Astrocyte (in vitro differentiated cells and primary cell): ENCODE data around the gene DLGAP1. TPM values are rescaled to one million over a fixed set of nuclear protein-coding genes. Genes with fewer than 3 reads are reported as not detected.

Experiments used
- DNase-seq: peaks from one replicate; pipeline ENCODE4 v3.0.0-alpha.2; 2010; ENCODE audit warnings: low read depth
- FAIRE-seq: peaks from 2 replicates; lab custom pipeline; 2011; peaks lifted over from hg19 to GRCh38; lab: Jason Lieb, UNC
- H2AFZ ChIP-seq: 2 replicates; pipeline ENCODE4 v1.6.0; 2012; ENCODE audit warnings: low read depth, low read length, inconsistent platforms
- H3K27ac ChIP-seq: 2 replicates; pipeline ENCODE4 v1.5.1; 2011; ENCODE audit warnings: low read depth, low read length, inconsistent platforms
- H3K27me3 ChIP-seq: 2 replicates; pipeline ENCODE4 v1.6.0; 2011; ENCODE audit warnings: low read length, inconsistent platforms; ENCODE audit not compliant: insufficient read depth
- H3K36me3 ChIP-seq: 2 replicates; pipeline ENCODE4 v1.5.1; 2011; ENCODE audit warnings: low read length, inconsistent platforms; ENCODE audit not compliant: insufficient read depth
- H3K4me1 ChIP-seq: 2 replicates; pipeline ENCODE4 v1.5.1; 2011; ENCODE audit warnings: low read length, inconsistent platforms; ENCODE audit not compliant: insufficient read depth
- H3K4me2 ChIP-seq: 2 replicates; pipeline ENCODE4 v1.6.0; 2012; ENCODE audit warnings: low read length, inconsistent platforms
- H3K4me3 ChIP-seq: 2 replicates; pipeline ENCODE4 v1.5.1; 2011; ENCODE audit warnings: low read depth, mild to moderate bottlenecking, low read length, inconsistent platforms; ENCODE audit not compliant: insufficient read depth
- H3K79me2 ChIP-seq: 2 replicates; pipeline ENCODE4 v1.6.0; 2012; ENCODE audit warnings: mild to moderate bottlenecking, low read length, inconsistent platforms; ENCODE audit not compliant: insufficient read depth
- H3K9ac ChIP-seq: 2 replicates; pipeline ENCODE4 v1.6.0; 2012; ENCODE audit warnings: mild to moderate bottlenecking, low read length, inconsistent platforms
- H3K9me3 ChIP-seq: 2 replicates; pipeline ENCODE4 v1.5.1; 2012; ENCODE audit warnings: low read depth, mild to moderate bottlenecking, low read length, inconsistent platforms; ENCODE audit not compliant: insufficient read depth
- H4K20me1 ChIP-seq: 2 replicates; pipeline ENCODE4 v1.6.0; 2012; ENCODE audit warnings: low read length, inconsistent platforms; ENCODE audit not compliant: insufficient read depth
- H3K27ac Mint-ChIP-seq: one replicate; pipeline ENCODE4 v1.8.0; 2021; ENCODE audit warnings: mild to moderate bottlenecking, mixed read lengths; ENCODE audit not compliant: unreplicated experiment
- H3K27me3 Mint-ChIP-seq: one replicate; pipeline ENCODE4 v1.8.0; 2021; ENCODE audit warnings: low read depth, mixed read lengths; ENCODE audit not compliant: unreplicated experiment
- H3K36me3 Mint-ChIP-seq: one replicate; pipeline ENCODE4 v1.8.0; 2021; ENCODE audit warnings: low read depth, mixed read lengths; ENCODE audit not compliant: unreplicated experiment
- H3K4me1 Mint-ChIP-seq: one replicate; pipeline ENCODE4 v1.8.0; 2021; ENCODE audit warnings: low read depth, mixed read lengths; ENCODE audit not compliant: unreplicated experiment
- H3K4me3 Mint-ChIP-seq: one replicate; pipeline ENCODE4 v1.8.0; 2021; ENCODE audit warnings: mild to moderate bottlenecking, moderate library complexity, mixed read lengths; ENCODE audit not compliant: unreplicated experiment
- H3K9me3 Mint-ChIP-seq: one replicate; pipeline ENCODE4 v1.8.0; 2021; ENCODE audit warnings: mild to moderate bottlenecking, mixed read lengths; ENCODE audit not compliant: unreplicated experiment
- EZH2 ChIP-seq: IDR thresholded peaks from 2 replicates; pipeline ENCODE4 v1.6.1; 2012; ENCODE audit warnings: mild to moderate bottlenecking, low read length, inconsistent platforms; ENCODE audit not compliant: insufficient read depth
- total RNA-seq: library from RNA; stranded (reverse); gene quantifications from 2 replicates; pipeline ENCODE4 v1.2.1, GENCODE V29; 2021
- TF ChIP-seq, protein P1 (sequence below): IDR thresholded peaks from 2 replicates; pipeline ENCODE4 v1.5.1; 2011; ENCODE audit warnings: low read depth, mild to moderate bottlenecking, inconsistent platforms, low read length, moderate library complexity; ENCODE audit not compliant: insufficient read depth

Gene DLGAP1
- total RNA-seq, 1 donor from 2014 or later, result 2.3 TPM

DNA sequence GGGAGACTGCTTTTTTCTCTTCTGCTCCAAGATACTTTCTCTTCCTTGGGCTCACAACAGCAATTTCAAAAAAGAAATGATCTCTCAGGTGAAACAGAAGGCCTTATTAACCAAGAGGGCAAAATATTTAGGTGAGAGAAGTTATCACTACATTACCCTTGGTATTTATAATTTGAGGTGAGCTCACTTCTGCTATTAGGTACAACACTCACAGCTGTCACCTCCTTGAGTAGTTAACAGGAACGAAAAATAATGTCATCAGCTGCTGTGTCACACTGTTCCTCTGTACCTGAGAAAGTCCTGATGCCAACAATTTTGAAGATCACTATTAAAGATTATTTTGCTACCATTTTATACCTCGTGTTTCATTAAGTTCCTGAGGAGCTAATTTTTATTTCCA, 205.0 kb downstream of the DLGAP1 start:
- Mint-ChIP-seq H3K4me3 (no peak overlapping the region), H3K9me3 (no peaks in the 10 kb centered on the region), H3K36me3 (no peaks in the 10 kb centered on the region), H3K4me1 (no peaks in the 10 kb centered on the region), H3K27ac (no peak overlapping the region), H3K27me3 (peaks cover 5% of the 10 kb centered on the region)
- Histone ChIP-seq H3K4me3 (no peak overlapping the region), H3K4me1 (no peaks in the 10 kb centered on the region), H3K9me3 (no peaks in the 10 kb centered on the region), H3K4me2 (no peak overlapping the region), H3K79me2 (no peaks in the 10 kb centered on the region), H2AFZ (no peak overlapping the region), H3K36me3 (no peaks in the 10 kb centered on the region), H3K27me3 (no peaks in the 10 kb centered on the region), H4K20me1 (no peaks in the 10 kb centered on the region), H3K27ac (no peak overlapping the region), H3K9ac (no peak overlapping the region)
- DNase-seq (no peak), FAIRE-seq (no peak)
- TF ChIP-seq, protein P1, sequence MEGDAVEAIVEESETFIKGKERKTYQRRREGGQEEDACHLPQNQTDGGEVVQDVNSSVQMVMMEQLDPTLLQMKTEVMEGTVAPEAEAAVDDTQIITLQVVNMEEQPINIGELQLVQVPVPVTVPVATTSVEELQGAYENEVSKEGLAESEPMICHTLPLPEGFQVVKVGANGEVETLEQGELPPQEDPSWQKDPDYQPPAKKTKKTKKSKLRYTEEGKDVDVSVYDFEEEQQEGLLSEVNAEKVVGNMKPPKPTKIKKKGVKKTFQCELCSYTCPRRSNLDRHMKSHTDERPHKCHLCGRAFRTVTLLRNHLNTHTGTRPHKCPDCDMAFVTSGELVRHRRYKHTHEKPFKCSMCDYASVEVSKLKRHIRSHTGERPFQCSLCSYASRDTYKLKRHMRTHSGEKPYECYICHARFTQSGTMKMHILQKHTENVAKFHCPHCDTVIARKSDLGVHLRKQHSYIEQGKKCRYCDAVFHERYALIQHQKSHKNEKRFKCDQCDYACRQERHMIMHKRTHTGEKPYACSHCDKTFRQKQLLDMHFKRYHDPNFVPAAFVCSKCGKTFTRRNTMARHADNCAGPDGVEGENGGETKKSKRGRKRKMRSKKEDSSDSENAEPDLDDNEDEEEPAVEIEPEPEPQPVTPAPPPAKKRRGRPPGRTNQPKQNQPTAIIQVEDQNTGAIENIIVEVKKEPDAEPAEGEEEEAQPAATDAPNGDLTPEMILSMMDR, result no peak
- TF ChIP-seq EZH2, result no peak

DNA sequence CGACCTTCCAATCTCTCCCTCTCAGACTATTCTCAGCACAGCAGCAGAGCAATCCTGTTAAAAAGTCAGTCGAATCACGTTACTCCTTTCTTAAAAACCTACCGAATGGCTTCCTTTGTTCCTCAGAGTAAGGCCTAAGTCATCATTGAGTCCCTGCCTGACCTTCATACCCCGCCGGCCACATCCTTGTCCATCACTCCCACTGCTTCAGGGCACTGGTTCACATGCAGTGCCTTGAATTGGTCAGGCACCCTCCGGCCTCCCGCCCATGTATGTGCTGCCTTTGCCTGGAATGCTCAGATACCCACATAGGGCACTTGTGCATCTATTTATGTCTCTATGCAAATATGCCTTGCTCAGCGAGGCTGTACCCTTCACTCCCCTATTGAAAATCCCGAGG, 206.4 kb downstream of the DLGAP1 start:
- no peaks in the 10 kb centered on the region for H3K36me3 ChIP-seq
- H3K9ac ChIP-seq, result no peak overlapping the region
- no peaks in the 10 kb centered on the region for H3K9me3 Mint-ChIP-seq
- H4K20me1 ChIP-seq, result no peaks in the 10 kb centered on the region
- H3K79me2 ChIP-seq, result no peaks in the 10 kb centered on the region
- FAIRE-seq (no peak), DNase-seq (no peak)
- TF ChIP-seq, protein P1, result no peak
- no peak for TF ChIP-seq EZH2
- no peak overlapping the region for H2AFZ ChIP-seq
- H3K27me3 ChIP-seq, result no peaks in the 10 kb centered on the region
- H3K27me3 Mint-ChIP-seq, result peaks cover 5% of the 10 kb centered on the region
- no peaks in the 10 kb centered on the region for H3K4me1 ChIP-seq
- no peak overlapping the region for H3K27ac Mint-ChIP-seq
- H3K4me2 ChIP-seq, result no peak overlapping the region
- no peaks in the 10 kb centered on the region for H3K9me3 ChIP-seq
- H3K27ac ChIP-seq, result no peak overlapping the region
- H3K4me1 Mint-ChIP-seq, result no peaks in the 10 kb centered on the region
- H3K4me3 ChIP-seq, result no peak overlapping the region
- no peaks in the 10 kb centered on the region for H3K36me3 Mint-ChIP-seq
- no peak overlapping the region for H3K4me3 Mint-ChIP-seq

DNA sequence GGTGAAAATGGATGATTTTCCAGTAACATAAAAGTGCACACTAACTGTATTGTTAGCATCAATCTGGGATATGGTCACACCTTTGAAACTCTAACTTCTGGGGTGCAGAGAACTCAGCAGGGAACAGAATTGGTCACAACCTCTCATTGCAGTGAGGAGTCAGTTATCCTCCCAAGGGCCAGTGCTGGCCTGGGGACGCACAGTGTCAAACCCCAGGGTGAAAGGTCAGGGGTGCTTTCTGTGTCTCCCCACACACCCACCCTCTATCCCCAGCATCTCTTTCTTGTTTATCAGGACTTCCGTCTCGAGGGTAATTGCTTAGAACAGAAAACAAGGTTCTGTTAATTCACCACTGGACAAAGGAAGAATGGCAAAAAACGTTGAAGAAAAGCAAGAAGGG, 208.7 kb downstream of the DLGAP1 start:
- Histone ChIP-seq H3K4me2 (no peak overlapping the region), H3K36me3 (no peaks in the 10 kb centered on the region), H3K4me1 (no peaks in the 10 kb centered on the region), H3K4me3 (no peak overlapping the region), H3K79me2 (no peaks in the 10 kb centered on the region), H4K20me1 (no peaks in the 10 kb centered on the region), H3K9ac (no peak overlapping the region), H3K27ac (no peak overlapping the region), H3K9me3 (no peaks in the 10 kb centered on the region), H3K27me3 (no peaks in the 10 kb centered on the region), H2AFZ (no peak overlapping the region)
- Mint-ChIP-seq H3K9me3 (no peaks in the 10 kb centered on the region), H3K27ac (no peak overlapping the region), H3K27me3 (peaks cover 5% of the 10 kb centered on the region), H3K4me1 (no peaks in the 10 kb centered on the region), H3K4me3 (no peak overlapping the region), H3K36me3 (no peaks in the 10 kb centered on the region)
- no peak for TF ChIP-seq EZH2
- TF ChIP-seq, protein P1, result no peak
- DNase-seq, result no peak
- FAIRE-seq, result no peak
